Stimulated activated CD4-positive, alpha-beta T cell treated with anti-CD3 and anti-CD28 coated beads, TNF-alpha, amount 100 ng/mL, for 1 hour (primary cell): ENCODE measurements around the gene NEDD4L.
"Not testable (repeated sequence)": the region's sequence is repeated elsewhere in the genome, so short reads cannot be mapped to it uniquely, and the experiment has no call there.

Source experiments
- DNase-seq, 3 donors: peaks; one replicate each; pipeline ENCODE4 v3.0.0-alpha.2; 2020; ENCODE audit warnings: low read depth in 3 of 3, low spot score in 1 of 3

Gene NEDD4L

GRCh38 chr18:58043491-58044369, at the start of gene NEDD4L:
NEDD4L (plus strand) TSS chr18:58044226; CDS start chr18:58044661, 435 bp downstream.
- DNase-seq, result peak; percentile 46 to 53 (median 46)

GRCh38 chr18:57995331-57995730, 48.7 kb upstream of the NEDD4L start:
- no peak for DNase-seq

GRCh38 chr18:57996894-57997293, 47.1 kb upstream of the NEDD4L start:
- DNase-seq, result not testable (repeated sequence)

GRCh38 chr18:57997820-57998219, 46.2 kb upstream of the NEDD4L start:
- DNase-seq, result no peak

- DNase-seq, result no peak
These were observed 45.6 kb upstream of the NEDD4L start for GRCh38 chr18:57998461-57998860.

- no peak for DNase-seq
These were observed 39.7 kb upstream of the NEDD4L start for GRCh38 chr18:58004317-58004716.

GRCh38 chr18:58005011-58005410, 39.0 kb upstream of the NEDD4L start:
- DNase-seq, result no peak

- DNase-seq, result no peak
These were observed 38.0 kb upstream of the NEDD4L start for GRCh38 chr18:58005885-58006523.

- no peak for DNase-seq
These were observed 34.9 kb upstream of the NEDD4L start for GRCh38 chr18:58009166-58009565.

GRCh38 chr18:58010265-58010664, 33.8 kb upstream of the NEDD4L start:
- no peak for DNase-seq

GRCh38 chr18:58012356-58012755, 31.7 kb upstream of the NEDD4L start:
- no peak for DNase-seq

GRCh38 chr18:58013241-58014211, 30.5 kb upstream of the NEDD4L start:
- no peak for DNase-seq

GRCh38 chr18:58015065-58015780, 28.8 kb upstream of the NEDD4L start:
- DNase-seq, result no peak

GRCh38 chr18:58017267-58017666, 26.8 kb upstream of the NEDD4L start:
- DNase-seq, result no peak

GRCh38 chr18:58020567-58021107, 23.4 kb upstream of the NEDD4L start:
- DNase-seq, result no peak

- DNase-seq, result no peak
These were observed 22.5 kb upstream of the NEDD4L start for GRCh38 chr18:58021504-58021903.

GRCh38 chr18:58023108-58023507, 20.9 kb upstream of the NEDD4L start:
- no peak for DNase-seq

GRCh38 chr18:58024139-58024538, 19.9 kb upstream of the NEDD4L start:
- DNase-seq, result no peak

GRCh38 chr18:58025205-58025604, 18.8 kb upstream of the NEDD4L start:
- no peak for DNase-seq

GRCh38 chr18:58025733-58026132, 18.3 kb upstream of the NEDD4L start:
- DNase-seq, result no peak
